Activated T-cell treated with anti-CD3 and anti-CD28 coated beads for 48 hours (primary cell): ENCODE results near the gene ARRDC2.
"Not testable (repeated sequence)": the region's sequence is repeated elsewhere in the genome, so short reads cannot be mapped to it uniquely, and the experiment has no call there.

ENCODE experiments used
- DNase-seq: peaks from one replicate; pipeline ENCODE4 v3.0.0-alpha.2; 2020; ENCODE audit warnings: low read depth

The ARRDC2 gene

DNA sequence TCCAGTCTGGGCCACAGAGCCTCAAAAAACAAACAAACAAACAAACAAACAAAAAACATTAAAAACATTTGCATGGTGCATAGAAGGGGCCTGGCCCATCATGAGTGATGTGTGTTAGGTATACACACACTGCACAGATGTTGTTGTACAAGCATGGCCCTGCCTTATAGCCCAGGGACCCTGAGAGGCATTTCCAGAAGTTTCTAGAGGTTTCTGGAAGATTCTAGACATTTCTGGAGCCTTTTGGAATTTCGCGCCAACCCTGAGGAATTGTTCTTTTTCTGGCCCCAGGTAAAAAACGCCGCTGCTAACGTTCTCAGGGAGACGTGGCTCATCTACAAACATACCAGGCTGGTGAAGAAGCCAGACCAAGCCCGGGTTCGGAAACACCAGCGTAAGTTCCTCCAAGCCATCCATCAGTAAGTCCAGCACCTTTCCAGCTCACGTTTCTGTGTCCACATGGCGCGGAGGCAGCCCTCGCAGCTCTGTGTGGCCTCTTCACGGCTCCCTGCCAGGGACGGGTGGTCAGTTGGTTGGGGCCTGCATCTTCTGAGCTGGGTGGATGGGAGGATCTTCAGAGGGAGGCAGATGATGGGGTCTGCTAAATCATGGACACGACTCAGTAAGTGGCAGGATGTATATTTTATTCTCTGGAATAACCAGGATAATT, 18.4 kb upstream of the ARRDC2 start:
- DNase-seq, result no peak

GRCh38 chr19:17993076-17993813, 14.7 kb upstream of the ARRDC2 start:
- no peak for DNase-seq

DNA sequence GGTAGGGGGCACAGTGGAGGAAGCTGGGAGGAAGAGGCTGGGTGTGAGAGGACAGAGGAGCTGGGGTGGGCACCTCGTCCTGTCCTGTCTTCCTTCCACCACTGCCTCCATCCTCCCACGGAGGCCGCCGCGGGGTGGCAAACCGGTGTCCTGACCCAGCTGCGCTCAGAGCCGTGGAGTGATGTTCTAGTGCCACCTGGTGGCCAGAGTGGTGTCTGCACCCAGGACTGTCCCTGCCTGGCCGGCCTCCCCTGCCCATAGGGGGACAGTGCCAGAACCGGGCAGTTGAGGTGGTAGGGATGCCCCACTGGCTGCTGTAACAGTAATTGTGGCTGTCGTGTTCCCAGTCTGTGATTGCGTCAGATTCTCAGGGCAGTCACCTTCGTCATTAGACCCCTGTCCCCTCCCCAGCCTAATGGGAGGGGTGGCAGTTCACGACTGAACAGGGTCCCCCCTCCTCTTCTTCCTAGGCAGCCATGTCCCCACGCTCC, 11.1 kb upstream of the ARRDC2 start:
- peak; percentile 84 for DNase-seq

DNA sequence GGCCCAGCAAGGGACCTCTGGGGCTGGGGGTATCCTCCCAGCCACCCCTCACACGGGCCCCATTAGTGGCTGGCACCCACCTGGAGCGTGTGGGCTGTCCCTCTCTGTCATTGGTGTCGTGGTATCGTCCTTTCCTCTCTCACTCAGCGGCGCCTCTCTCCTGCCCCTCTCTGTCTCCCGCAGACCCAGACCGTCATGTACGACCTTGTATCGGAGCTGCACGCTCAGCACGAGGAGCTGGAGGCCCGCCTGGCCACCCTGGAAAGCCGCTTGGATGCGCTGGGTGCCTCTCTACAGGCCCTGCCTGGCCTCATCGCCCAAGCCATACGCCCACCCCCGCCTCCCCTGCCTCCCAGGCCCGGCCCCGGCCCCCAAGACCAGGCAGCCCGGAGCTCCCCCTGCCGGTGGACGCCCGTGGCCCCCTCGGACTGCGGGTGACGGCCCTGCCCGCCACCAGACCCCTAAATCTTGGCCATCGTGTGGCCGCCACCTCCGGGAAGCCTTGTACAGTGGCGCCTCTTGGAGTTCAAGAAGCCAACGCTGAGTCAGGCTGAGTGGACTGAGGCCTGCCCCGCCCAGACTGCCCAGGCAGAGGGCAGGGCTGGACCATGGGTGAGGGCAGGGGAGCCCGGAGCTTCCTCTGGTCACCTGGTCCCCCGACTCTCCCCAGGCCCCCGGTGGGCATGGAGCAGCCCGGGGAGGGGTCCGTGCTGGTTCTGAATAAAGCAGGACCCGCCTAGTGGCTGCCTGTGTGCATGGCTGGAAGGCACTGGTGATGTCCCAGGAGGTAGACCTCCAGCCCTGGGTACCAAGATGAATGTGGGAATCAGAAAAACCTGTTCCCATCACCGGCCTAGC, 9.8 kb upstream of the ARRDC2 start:
- no peak for DNase-seq

- no peak for DNase-seq
These were observed 9.2 kb upstream of the ARRDC2 start for GRCh38 chr19:17998827-17999150.

DNA sequence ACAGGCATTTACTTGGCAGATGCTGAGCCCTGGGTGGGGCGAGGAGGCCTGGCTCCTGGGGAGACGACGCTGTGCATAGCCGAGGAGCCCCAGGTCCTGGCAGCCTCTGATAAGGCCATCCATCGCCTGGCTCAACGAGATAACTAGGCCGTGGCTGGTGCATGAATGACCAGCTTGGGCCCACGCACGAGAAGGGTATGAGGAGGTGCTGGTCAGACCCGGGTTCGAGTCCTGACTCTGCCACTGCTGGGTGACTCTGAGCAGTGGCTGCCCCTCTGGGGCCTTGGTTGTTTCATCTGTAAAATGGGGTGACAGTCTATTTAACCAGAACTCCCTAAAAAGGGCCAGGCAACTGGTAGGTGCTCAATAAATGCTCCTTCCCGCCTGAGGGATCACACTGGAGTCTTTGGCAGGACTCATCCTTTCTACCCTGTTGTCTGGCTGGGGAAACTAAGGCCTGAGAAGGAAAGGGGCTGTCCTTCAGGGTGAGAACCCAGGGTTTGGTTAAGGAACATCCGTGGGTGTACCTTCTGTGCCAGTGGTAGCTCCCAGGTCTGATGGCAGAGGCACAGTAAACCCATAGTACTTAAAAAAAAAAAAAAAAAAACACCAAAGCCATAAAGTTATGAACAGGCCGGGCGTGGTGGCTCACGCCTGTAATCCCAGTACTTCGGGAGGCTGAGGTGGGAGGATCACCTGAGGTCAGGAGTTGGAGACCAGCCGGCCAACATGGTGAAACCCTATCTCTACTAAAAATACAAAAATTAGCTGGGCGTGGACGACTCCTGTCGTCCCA, 8.1 kb upstream of the ARRDC2 start:
- DNase-seq, result no peak

GRCh38 chr19:18000480-18000914, 7.5 kb upstream of the ARRDC2 start:
- DNase-seq, result no peak

DNA sequence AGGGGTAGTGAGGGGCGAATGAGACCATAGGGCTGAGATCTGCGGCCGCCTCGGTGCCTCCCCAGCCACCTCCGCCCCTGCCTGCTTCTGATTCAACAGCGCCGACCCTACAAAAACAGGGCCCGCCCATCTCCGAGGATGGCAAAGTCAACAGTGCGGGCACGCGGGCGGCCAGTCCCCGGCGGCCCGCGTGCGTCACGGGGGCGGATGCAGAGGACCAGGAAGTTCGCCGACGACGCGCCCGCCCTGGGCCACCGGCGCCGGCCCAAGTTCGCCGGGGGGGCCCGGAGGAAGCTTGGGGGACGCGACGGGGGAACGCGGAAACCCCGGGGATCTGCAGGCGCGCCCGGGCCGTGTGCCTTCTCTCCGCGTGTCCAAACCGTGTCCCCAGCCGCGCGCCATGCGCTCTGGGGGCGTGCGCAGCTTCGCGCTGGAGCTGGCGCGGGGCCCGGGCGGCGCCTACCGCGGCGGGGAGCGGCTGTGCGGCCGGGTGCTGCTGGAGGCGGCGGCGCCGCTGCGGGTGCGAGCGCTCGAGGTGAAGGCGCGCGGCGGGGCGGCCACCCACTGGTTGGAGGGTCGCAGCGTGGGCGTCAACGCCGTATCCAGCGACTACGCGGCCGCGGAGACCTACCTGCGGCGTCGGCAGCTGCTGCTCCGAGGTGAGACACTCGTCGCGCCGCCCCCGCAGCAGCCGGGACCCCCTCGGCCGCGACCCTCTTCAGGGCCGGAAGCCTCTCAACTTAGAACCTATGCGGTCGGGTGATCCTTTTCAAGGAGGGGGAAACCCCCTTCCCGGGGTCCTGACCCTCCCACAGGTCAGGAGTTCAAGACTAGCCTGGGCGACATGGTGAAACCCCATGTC, 6.8 kb upstream of the ARRDC2 start:
- peak; percentile 90 for DNase-seq

- DNase-seq, result no peak
These were observed 6.1 kb upstream of the ARRDC2 start for GRCh38 chr19:18001777-18002345.

GRCh38 chr19:18002347-18002850, 5.6 kb upstream of the ARRDC2 start:
- DNase-seq, result no peak

GRCh38 chr19:18005750-18006149, 2.2 kb upstream of the ARRDC2 start:
- not testable (repeated sequence) for DNase-seq

DNA sequence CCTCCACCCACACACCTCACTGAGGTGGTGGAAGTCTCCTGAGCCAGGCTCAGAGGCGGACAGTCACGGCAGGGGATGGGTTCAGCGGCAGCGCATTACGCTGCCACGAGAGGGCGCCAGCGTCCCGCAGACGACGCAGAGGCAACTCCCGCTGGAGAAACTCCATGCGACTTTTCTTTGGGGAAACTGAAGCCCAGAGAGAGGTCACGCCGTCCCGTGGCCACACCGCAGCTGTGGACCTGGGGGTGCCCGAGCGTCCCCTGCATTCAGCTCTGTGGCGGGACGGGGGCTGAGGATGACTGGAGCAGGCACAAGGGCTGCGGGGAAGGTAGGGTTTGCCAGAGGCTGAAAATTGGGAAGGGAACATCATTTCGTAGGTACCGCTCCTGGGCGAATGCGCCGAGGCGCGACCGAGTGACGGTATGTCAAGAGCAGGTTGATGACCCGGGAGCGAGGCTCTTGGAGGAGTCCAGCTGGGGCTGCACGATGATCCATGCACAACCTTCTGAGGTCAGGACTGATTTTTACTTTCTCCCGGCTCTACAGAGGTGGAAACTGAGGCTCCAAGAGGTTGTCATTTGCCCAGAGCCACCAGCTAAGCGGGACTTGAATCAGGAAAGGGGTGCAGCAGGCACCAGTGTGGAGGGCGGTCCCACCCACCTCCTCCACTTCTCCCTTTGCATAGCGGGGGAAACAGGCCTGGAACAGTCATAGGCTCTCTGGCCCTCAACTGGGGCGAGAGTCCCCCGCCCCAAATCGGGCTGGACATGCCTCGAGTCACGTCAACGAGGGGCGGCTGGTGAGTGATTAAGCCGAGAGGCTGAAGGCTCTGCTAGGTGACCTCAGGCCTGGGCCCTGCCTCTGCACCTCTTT, 690 bp upstream of the ARRDC2 start:
- peak; percentile 77 for DNase-seq

GRCh38 chr19:18008814-18009213, 844 bp downstream of the ARRDC2 start:
- no peak for DNase-seq

DNA sequence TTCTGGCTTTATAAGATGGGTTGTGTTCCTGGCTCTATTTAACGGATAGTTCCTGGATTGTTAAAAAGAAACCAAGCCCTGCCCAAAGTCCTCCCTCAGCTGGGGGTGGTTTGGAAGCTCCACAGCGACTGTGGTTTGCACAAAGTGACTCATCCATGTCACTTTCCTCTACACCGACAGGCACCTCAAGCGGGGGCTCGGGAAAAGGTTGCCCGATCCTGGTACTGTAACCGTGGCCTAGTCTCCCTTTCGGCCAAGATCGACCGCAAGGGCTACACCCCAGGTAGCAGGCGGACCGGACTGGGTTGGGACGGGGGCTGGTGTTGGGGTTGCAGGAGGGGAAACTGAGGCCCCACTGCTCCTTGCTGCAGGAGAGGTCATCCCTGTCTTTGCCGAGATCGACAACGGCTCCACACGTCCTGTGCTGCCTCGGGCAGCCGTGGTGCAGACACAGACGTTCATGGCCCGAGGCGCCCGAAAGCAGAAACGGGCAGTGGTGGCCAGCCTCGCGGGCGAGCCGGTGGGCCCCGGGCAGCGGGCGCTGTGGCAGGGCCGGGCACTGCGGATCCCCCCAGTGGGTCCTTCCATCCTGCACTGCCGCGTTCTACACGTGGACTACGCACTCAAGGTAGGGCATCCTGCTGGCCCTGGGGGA, 1.6 kb downstream of the ARRDC2 start:
- no peak for DNase-seq

GRCh38 chr19:18010149-18010548, 2.2 kb downstream of the ARRDC2 start:
- DNase-seq, result no peak

GRCh38 chr19:18013210-18014111, 5.5 kb downstream of the ARRDC2 start:
- DNase-seq, result no peak

- DNase-seq, result no peak
These were observed 6.2 kb downstream of the ARRDC2 start for GRCh38 chr19:18014197-18014596.
